IMR-90 (cell line): ENCODE results near the gene TATDN2.

Experiments
- CTCF ChIP-seq: conservative IDR thresholded peaks from 2 replicates; pipeline ENCODE4 v1.5.1; 2012; ENCODE audit warnings: mild to moderate bottlenecking, low read depth, low read length, improper control_type of control experiment
- MAFK ChIP-seq: IDR thresholded peaks from 2 replicates; pipeline ENCODE4 v1.6.1; 2012; ENCODE audit warnings: low read depth, low read length, improper control_type of control experiment
- MXI1 ChIP-seq: IDR thresholded peaks from 2 replicates; pipeline ENCODE4 v1.6.1; 2012; ENCODE audit warnings: low read depth, mild to moderate bottlenecking, low read length, moderate library complexity, borderline replicate concordance
- POLR2A ChIP-seq: IDR thresholded peaks from 2 replicates; pipeline ENCODE4 v1.6.1; 2012; ENCODE audit warnings: mild to moderate bottlenecking, low read depth, low read length
- RAD21 ChIP-seq: IDR thresholded peaks from 2 replicates; pipeline ENCODE4 v1.6.1; 2012; ENCODE audit warnings: low read length, improper control_type of control experiment

GRCh38 chr3:10294030-10294586 lies 45.8 kb downstream of the TATDN2 start:
- no peak for TF ChIP-seq MXI1
- TF ChIP-seq CTCF: no peak
- TF ChIP-seq POLR2A: no peak
- TF ChIP-seq MAFK: no peak
- TF ChIP-seq RAD21: no peak
